Epithelial cell of proximal tubule (primary cell): ENCODE results near the gene ZNF511. TPM values are rescaled to one million over a fixed set of nuclear protein-coding genes. Genes with fewer than 3 reads are reported as not detected.

ENCODE experiments used
- DNase-seq: peaks from one replicate; pipeline ENCODE4 v3.0.0-alpha.2; 2011; ENCODE audit warnings: low read depth
- H3K4me3 ChIP-seq: 2 replicates; pipeline ENCODE4 v1.5.1; 2011; ENCODE audit warnings: low read depth, mild to moderate bottlenecking, low read length
- total RNA-seq: library from RNA; depleted of rRNA; stranded (reverse); fragments of >200 nt; gene quantifications from 2 replicates; pipeline ENCODE4 v1.2.3, GENCODE V29; 2015
- TF ChIP-seq, protein P1 (sequence below): conservative IDR thresholded peaks from 2 replicates; pipeline ENCODE4 v1.5.1; 2012; ENCODE audit warnings: low read depth, mild to moderate bottlenecking, low read length

The ZNF511 gene
- total RNA-seq, 1 donor from 2014 or later, result 28.8 TPM

DNA sequence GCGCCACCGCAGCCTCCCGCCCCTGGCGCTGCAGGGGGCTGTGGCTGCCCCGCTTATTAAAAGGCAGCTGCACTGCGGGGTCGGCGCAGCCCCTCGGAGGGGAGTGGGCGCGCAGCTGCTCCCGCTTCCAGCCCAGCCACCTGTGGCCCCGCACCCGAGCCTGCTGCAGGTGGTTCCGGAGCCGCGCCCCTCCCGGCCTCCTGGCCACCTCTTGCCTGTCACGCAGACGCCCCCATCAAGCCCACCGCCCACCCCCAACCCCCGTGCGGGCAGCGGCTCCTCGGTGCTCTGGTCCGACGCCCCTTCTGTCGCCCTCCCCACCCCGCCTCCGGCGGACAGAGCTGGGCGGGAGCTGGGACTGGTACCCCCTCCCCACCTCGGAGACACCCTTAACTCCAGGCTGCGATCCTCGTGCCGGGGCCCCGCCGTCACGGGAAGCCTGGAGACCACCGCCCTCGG lies 27.4 kb downstream of the ZNF511 start:
- H3K4me3 ChIP-seq, result no peak overlapping the region
- no peak for DNase-seq
- TF ChIP-seq, protein P1, sequence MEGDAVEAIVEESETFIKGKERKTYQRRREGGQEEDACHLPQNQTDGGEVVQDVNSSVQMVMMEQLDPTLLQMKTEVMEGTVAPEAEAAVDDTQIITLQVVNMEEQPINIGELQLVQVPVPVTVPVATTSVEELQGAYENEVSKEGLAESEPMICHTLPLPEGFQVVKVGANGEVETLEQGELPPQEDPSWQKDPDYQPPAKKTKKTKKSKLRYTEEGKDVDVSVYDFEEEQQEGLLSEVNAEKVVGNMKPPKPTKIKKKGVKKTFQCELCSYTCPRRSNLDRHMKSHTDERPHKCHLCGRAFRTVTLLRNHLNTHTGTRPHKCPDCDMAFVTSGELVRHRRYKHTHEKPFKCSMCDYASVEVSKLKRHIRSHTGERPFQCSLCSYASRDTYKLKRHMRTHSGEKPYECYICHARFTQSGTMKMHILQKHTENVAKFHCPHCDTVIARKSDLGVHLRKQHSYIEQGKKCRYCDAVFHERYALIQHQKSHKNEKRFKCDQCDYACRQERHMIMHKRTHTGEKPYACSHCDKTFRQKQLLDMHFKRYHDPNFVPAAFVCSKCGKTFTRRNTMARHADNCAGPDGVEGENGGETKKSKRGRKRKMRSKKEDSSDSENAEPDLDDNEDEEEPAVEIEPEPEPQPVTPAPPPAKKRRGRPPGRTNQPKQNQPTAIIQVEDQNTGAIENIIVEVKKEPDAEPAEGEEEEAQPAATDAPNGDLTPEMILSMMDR, result no peak

DNA sequence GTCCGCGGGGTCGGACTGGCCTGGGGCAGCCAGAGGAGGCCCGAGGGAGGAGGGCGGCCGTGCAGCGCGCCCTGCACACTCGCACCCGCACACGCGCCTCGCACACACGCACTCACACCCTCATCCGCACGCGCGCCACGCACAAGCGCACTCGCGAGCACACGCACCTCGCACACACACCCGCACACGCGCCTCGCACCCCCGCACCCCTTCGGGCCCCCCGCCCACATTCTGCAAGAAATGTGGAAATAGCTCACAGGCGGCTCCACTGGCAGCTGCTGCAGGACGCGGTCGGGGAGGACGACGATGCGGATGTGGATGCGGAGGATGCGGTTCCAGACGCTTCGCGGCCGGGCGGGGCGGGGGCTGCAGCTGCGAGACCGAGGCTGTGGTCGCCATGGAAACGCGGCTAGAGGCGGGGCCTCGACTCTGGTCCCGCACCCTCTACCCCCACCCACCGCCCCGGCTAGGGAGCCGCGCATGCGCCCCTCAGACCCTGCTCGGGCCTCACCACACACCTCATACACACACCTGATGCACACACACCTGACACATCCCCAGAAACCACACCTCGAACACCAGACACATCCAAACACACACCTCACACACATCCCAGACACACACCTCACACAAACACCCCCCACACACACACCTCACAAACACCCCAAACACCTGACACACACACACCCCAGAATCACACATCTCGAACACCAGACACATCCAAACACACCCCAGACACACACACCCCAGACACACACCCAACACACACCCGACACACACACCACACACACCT lies 28.1 kb downstream of the ZNF511 start, which contains the start of gene CALY:
Gene CALY (minus strand): TSS at position 320 of the 793 bp plus-strand sequence. CDS start 7,907 bp downstream, outside the sequence.
- no peak within 1 kb of the TSS for H3K4me3 ChIP-seq
- TF ChIP-seq, protein P1, result no peak

DNA sequence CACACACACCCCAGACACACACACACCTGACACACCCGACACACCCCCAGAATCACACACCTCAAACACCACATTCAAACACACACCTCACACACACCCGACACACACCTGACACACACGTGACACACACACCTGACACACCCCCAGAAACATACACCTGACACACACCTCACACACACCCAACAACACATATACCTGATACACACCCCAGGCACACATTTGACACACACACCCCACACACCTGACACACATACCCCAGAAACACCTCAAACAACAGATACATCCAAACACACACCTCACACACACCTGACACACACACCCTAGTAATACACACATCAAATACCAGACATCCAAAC lies 28.6 kb downstream of the ZNF511 start:
- TF ChIP-seq, protein P1, result no peak
- no peak overlapping the region for H3K4me3 ChIP-seq
- DNase-seq, result no peak

More for the DNA sequence above, 28.1 kb downstream of the ZNF511 start, which contains the start of gene CALY:
- DNase-seq, result no peak

DNA sequence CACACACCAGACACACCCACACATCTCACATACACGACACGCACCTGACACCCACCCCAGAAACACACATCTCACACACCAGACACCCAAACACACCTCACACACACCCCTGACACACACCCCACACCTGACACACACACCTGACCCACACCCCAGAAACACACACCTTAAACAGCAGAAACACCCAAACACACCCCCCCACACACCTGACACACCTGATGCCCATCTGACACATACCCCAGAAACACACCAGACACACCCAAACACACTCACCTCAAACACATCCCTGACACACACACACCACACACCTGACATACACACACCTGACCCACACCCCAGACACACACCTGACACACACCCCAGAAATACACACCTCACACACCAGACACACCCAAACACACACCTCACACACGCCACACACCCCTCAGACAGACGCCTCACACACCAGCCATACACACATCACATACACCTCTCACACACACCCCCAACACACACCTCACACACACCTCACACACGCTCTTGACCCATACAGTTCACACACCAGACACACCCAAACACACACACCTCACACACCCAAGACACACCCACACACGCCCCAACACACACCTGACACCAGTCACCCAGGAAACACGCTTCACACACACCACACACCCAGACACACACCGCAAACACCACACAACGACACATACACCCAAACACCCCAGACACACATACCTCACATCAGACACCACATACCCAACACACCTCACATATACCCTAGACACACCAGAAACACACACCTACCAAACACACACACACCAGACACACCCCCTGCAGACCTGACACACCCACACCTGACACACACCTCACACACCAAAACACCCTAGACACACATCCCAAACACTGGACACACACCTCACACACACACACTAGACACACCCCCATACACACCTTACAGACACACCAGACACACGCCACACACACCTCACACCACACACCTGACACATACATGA lies 29.7 kb downstream of the ZNF511 start:
- DNase-seq, result no peak
- TF ChIP-seq, protein P1, result no peak
- H3K4me3 ChIP-seq, result no peak overlapping the region

DNA sequence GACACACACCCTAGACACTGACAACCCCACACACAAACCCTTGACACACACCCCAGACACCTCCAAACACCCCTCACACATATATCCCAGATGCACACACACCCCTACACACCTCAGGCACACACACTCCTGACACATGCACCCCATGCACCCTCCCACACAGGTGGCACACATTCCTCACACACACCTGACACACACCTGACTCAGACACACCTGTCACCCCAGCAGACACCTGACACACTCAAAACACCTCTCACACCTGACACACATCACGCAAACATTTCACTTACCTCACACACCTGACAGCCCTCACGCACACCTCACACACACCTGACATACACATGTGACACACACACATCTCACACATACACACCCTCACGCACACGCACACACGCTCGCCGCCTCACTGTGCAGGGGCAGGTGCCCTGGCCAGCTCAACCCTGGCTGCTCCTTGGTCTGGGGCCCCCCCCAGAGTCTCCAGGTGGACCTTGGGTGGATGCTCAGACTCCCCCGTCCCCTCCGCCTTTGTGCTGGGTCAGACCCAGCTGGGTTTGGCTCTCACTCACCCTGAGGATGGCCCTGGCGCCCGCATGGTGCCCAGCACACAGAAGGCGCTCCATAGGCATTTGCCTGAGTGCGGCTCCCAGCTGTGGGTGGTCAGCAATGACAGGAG lies 31.1 kb downstream of the ZNF511 start:
- H3K4me3 ChIP-seq, result no peak overlapping the region
- no peak for DNase-seq
- TF ChIP-seq, protein P1, result no peak

DNA sequence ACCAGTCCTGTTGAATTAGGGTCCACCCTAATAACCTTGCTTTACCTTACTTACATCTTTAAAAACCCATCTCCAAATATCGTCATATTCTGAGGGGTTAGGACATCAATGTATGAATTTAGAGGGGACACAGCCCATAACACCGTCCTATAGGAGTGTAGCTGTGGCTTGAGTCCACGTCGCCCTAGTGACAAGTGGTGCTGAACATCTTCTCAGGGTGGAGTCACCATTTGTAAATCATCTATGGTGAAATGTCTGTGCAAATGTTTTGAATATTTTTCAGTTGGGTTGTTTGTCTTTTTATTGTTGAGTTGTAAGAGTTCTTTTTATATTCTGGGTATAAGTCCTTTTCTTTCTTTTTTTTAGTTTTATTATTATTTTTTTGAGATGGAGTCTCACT lies 33.3 kb downstream of the ZNF511 start:
- no peak overlapping the region for H3K4me3 ChIP-seq
- no peak for DNase-seq
- TF ChIP-seq, protein P1, result no peak
